A204.1 (cell line): ENCODE measurements around the gene UNC13A.

Source experiments
- FAIRE-seq: peaks from 2 replicates; lab custom pipeline; 2012; peaks lifted over from hg19 to GRCh38; lab: Jason Lieb, UNC

Gene UNC13A

GRCh38 chr19:17687857-17688784 is at the start of gene UNC13A:
UNC13A (minus strand) TSS chr19:17688354; CDS start chr19:17688199, 155 bp downstream.
- FAIRE-seq = no peak

- FAIRE-seq = no peak
Observed at GRCh38 chr19:17737690-17738153, 49.6 kb upstream of the UNC13A start.

- no peak for FAIRE-seq
Observed at GRCh38 chr19:17735410-17735809, 47.3 kb upstream of the UNC13A start.

GRCh38 chr19:17734146-17734545 is 46.0 kb upstream of the UNC13A start:
- FAIRE-seq = no peak

GRCh38 chr19:17733127-17733526 is 45.0 kb upstream of the UNC13A start:
- no peak for FAIRE-seq

GRCh38 chr19:17727843-17728242 is 39.7 kb upstream of the UNC13A start:
- FAIRE-seq = no peak

- no peak for FAIRE-seq
Observed at GRCh38 chr19:17726964-17727773, 39.0 kb upstream of the UNC13A start.

GRCh38 chr19:17726136-17726741 is 38.1 kb upstream of the UNC13A start:
- FAIRE-seq = no peak

GRCh38 chr19:17725422-17726078 is 37.4 kb upstream of the UNC13A start:
- no peak for FAIRE-seq

GRCh38 chr19:17724655-17725054 is 36.5 kb upstream of the UNC13A start:
- FAIRE-seq = no peak

GRCh38 chr19:17722655-17723240 is 34.6 kb upstream of the UNC13A start:
- no peak for FAIRE-seq

GRCh38 chr19:17721821-17722220 is 33.7 kb upstream of the UNC13A start:
- FAIRE-seq = no peak

- FAIRE-seq = no peak
Observed at GRCh38 chr19:17721111-17721628, 33.0 kb upstream of the UNC13A start.

- FAIRE-seq = no peak
Observed at GRCh38 chr19:17720440-17720839, 32.3 kb upstream of the UNC13A start.

GRCh38 chr19:17719730-17720400 is 31.7 kb upstream of the UNC13A start:
- FAIRE-seq = no peak

- FAIRE-seq = no peak
Observed at GRCh38 chr19:17718947-17719711, 31.0 kb upstream of the UNC13A start, which contains the start of gene MAP1S. MAP1S (plus strand) TSS chr19:17719480; CDS start chr19:17719503, 23 bp downstream.

- no peak for FAIRE-seq
Observed at GRCh38 chr19:17718550-17718946, 30.4 kb upstream of the UNC13A start.

- no peak for FAIRE-seq
Observed at GRCh38 chr19:17716309-17716929, 28.3 kb upstream of the UNC13A start.

GRCh38 chr19:17711851-17712250 is 23.7 kb upstream of the UNC13A start:
- no peak for FAIRE-seq
